ENCODE measurements around the gene ANKRD6. TPM values are rescaled to one million over a fixed set of nuclear protein-coding genes. Genes with fewer than 3 reads are reported as not detected.

Gene ANKRD6
- total RNA-seq, 1 donor from 2014 or later = 70.9 TPM

GRCh38 chr6:89436226-89436625 lies 3.3 kb downstream of the ANKRD6 start:
- Mint-ChIP-seq H3K27me3 (ENCODE audit: unreplicated experiment) (peaks cover 6% of the 10 kb centered on the region), H3K27ac (ENCODE audit: unreplicated experiment) (peak overlapping the region; percentile 16), H3K4me3 (ENCODE audit: unreplicated experiment) (no peak overlapping the region), H3K9me3 (ENCODE audit: unreplicated experiment) (no peaks in the 10 kb centered on the region), H3K36me3 (ENCODE audit: low read depth, unreplicated experiment) (no peaks in the 10 kb centered on the region), H3K4me1 (ENCODE audit: unreplicated experiment) (peaks cover 34% of the 10 kb centered on the region)
- TF ChIP-seq CTCF (IDR thresholded peaks at IDR 0.05; ENCODE audit: unreplicated experiment) = no peak
- DNase-seq (ENCODE audit: low spot score) = no peak

- Mint-ChIP-seq H3K4me3 (ENCODE audit: unreplicated experiment) (no peak overlapping the region), H3K4me1 (ENCODE audit: unreplicated experiment) (peaks cover 30% of the 10 kb centered on the region), H3K9me3 (ENCODE audit: unreplicated experiment) (no peaks in the 10 kb centered on the region), H3K27ac (ENCODE audit: unreplicated experiment) (no peak overlapping the region), H3K27me3 (ENCODE audit: unreplicated experiment) (peaks cover 3% of the 10 kb centered on the region), H3K36me3 (ENCODE audit: low read depth, unreplicated experiment) (no peaks in the 10 kb centered on the region)
- TF ChIP-seq CTCF (IDR thresholded peaks at IDR 0.05; ENCODE audit: unreplicated experiment) = no peak
- no peak for DNase-seq (ENCODE audit: low spot score)
These were observed 5.3 kb downstream of the ANKRD6 start for GRCh38 chr6:89438248-89438647.

GRCh38 chr6:89439014-89439413 lies 6.1 kb downstream of the ANKRD6 start:
- TF ChIP-seq CTCF (IDR thresholded peaks at IDR 0.05; ENCODE audit: unreplicated experiment) = no peak
- H3K27ac Mint-ChIP-seq (ENCODE audit: unreplicated experiment) = no peak overlapping the region
- H3K4me1 Mint-ChIP-seq (ENCODE audit: unreplicated experiment) = peaks cover 28% of the 10 kb centered on the region
- peaks cover 3% of the 10 kb centered on the region for H3K27me3 Mint-ChIP-seq (ENCODE audit: unreplicated experiment)
- H3K9me3 Mint-ChIP-seq (ENCODE audit: unreplicated experiment) = no peaks in the 10 kb centered on the region
- DNase-seq (ENCODE audit: low spot score) = no peak
- no peak overlapping the region for H3K4me3 Mint-ChIP-seq (ENCODE audit: unreplicated experiment)
- H3K36me3 Mint-ChIP-seq (ENCODE audit: low read depth, unreplicated experiment) = no peaks in the 10 kb centered on the region

DNA sequence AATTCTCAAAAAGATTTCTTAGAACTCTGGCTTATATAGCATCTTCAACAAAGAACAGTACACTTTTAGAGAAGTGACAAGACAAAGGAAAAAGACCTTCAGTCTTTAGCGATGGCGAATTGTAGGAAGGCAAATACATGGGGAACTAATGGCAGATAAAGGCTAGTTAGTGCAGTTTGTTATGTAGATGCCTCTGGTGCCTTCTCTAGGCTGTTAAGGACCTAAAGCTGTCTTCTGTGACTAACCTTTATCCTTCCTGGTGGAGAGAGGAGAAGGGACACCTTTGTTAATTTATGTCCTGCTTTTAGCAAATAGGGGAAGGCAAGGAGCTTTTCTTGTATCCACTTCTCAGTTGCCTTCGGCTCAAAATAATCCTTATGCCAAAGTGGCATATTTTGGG lies 7.2 kb downstream of the ANKRD6 start:
- Mint-ChIP-seq H3K27me3 (ENCODE audit: unreplicated experiment) (peaks cover 2% of the 10 kb centered on the region), H3K9me3 (ENCODE audit: unreplicated experiment) (no peaks in the 10 kb centered on the region), H3K4me3 (ENCODE audit: unreplicated experiment) (no peak overlapping the region), H3K27ac (ENCODE audit: unreplicated experiment) (no peak overlapping the region), H3K4me1 (ENCODE audit: unreplicated experiment) (peaks cover 17% of the 10 kb centered on the region), H3K36me3 (ENCODE audit: low read depth, unreplicated experiment) (no peaks in the 10 kb centered on the region)
- DNase-seq (ENCODE audit: low spot score) = no peak
- TF ChIP-seq CTCF (IDR thresholded peaks at IDR 0.05; ENCODE audit: unreplicated experiment) = no peak

- Mint-ChIP-seq H3K27me3 (ENCODE audit: unreplicated experiment) (no peaks in the 10 kb centered on the region), H3K27ac (ENCODE audit: unreplicated experiment) (no peak overlapping the region), H3K9me3 (ENCODE audit: unreplicated experiment) (no peaks in the 10 kb centered on the region), H3K4me3 (ENCODE audit: unreplicated experiment) (no peak overlapping the region), H3K4me1 (ENCODE audit: unreplicated experiment) (peaks cover 2% of the 10 kb centered on the region), H3K36me3 (ENCODE audit: low read depth, unreplicated experiment) (no peaks in the 10 kb centered on the region)
- DNase-seq (ENCODE audit: low spot score) = no peak
- TF ChIP-seq CTCF (IDR thresholded peaks at IDR 0.05; ENCODE audit: unreplicated experiment) = no peak
These were observed 10.7 kb downstream of the ANKRD6 start for GRCh38 chr6:89443658-89444057.
